H1 (cell line): Measurements from ENCODE around the gene KIZ. TPM values are rescaled to one million over a fixed set of nuclear protein-coding genes. Genes with fewer than 3 reads are reported as not detected.
A peak's percentile ranks its signal among the peaks of the same experiment; 100 is the strongest.

Experiments used
- CTCF ChIA-PET: fragments of 300-600 bp; sonication (Branson Sonifier 250); formaldehyde crosslinking; loops from one replicate; lab custom pipeline; 2021; ENCODE audit not compliant: partially characterized antibody; lab: Charles Lee
- POLR2A ChIA-PET: fragments of 300-600 bp; sonication (Branson Sonifier 250); formaldehyde crosslinking; loops from one replicate; lab custom pipeline; 2021; ENCODE audit warnings: inconsistent platforms; ENCODE audit not compliant: partially characterized antibody; lab: Charles Lee
- DNase-seq, 2 experiments: peaks; one replicate each; pipeline versions ENCODE4 v3.0.0 to v3.0.0-alpha.2; 2010 to 2022; ENCODE audit warnings: low spot score in 2 of 2, low read depth in 1 of 2, mixed read lengths in 1 of 2
- FAIRE-seq: peaks from 2 replicates; lab custom pipeline; 2011; peaks lifted over from hg19 to GRCh38; lab: Jason Lieb, UNC
- H2AFZ ChIP-seq: 2 replicates; pipeline ENCODE4 v1.8.1; 2012; ENCODE audit warnings: low read length, inconsistent platforms
- H2AK5ac ChIP-seq: 2 replicates; pipeline ENCODE4 v1.6.1; 2013; ENCODE audit warnings: low read depth, low read length
- H2BK120ac ChIP-seq: replicated peaks from 2 replicates; pipeline ENCODE3; 2013; ENCODE audit warnings: low read depth, low read length, inconsistent platforms
- H2BK12ac ChIP-seq: 2 replicates; pipeline ENCODE4 v1.6.1; 2013; ENCODE audit warnings: low read depth, low read length
- H2BK15ac ChIP-seq: 2 replicates; pipeline ENCODE4 v1.6.1; 2013; ENCODE audit warnings: low read length
- H2BK20ac ChIP-seq: 2 replicates; pipeline ENCODE4 v1.6.1; 2013; ENCODE audit warnings: low read length
- H2BK5ac ChIP-seq: 2 replicates; pipeline ENCODE4 v1.6.1; 2013; ENCODE audit warnings: low read depth, low read length
- H3K14ac ChIP-seq: 2 replicates; pipeline ENCODE4 v1.6.1; 2013; ENCODE audit warnings: inconsistent platforms; ENCODE audit not compliant: insufficient read length
- H3K18ac ChIP-seq: 2 replicates; pipeline ENCODE4 v1.6.1; 2013; ENCODE audit warnings: low read length; ENCODE audit errors: extremely low read depth
- H3K23ac ChIP-seq: 2 replicates; pipeline ENCODE4 v1.6.1; 2013; ENCODE audit warnings: inconsistent platforms; ENCODE audit not compliant: insufficient read length
- H3K23me2 ChIP-seq: 2 replicates; pipeline ENCODE4 v1.6.1; 2013; ENCODE audit warnings: low read depth, low read length
- H3K27ac ChIP-seq: 2 replicates; pipeline ENCODE4 v1.6.1; 2011; ENCODE audit warnings: low read depth, low read length, inconsistent platforms
- H3K27me3 ChIP-seq, 4 experiments: replicated peaks in 1 of 4; 1 replicate in 1 of 4; 2 replicates in 3 of 4; pipeline versions ENCODE4 v1.6.1 to v1.8.1; 2011 to 2013; ENCODE audit warnings: low read length in 3 of 4, mild to moderate bottlenecking in 3 of 4, inconsistent platforms in 2 of 4, mixed read lengths in 2 of 4, moderate library complexity in 1 of 4; ENCODE audit not compliant: control insufficient read depth in 3 of 4, insufficient read depth in 3 of 4; ENCODE audit errors: extremely low read depth in 1 of 4
- H3K36me3 ChIP-seq, 4 experiments: 2 replicates each; pipeline versions ENCODE4 v1.6.1 to v1.8.1; 2011 to 2013; ENCODE audit warnings: mild to moderate bottlenecking in 4 of 4, low read length in 3 of 4, moderate library complexity in 2 of 4, control low read depth in 1 of 4, inconsistent platforms in 1 of 4; ENCODE audit not compliant: insufficient read depth in 4 of 4, control insufficient read depth in 2 of 4
- H3K4ac ChIP-seq: replicated peaks from 2 replicates; pipeline ENCODE3; 2013; ENCODE audit warnings: low read length, low read depth, mixed read lengths, inconsistent platforms; ENCODE audit not compliant: insufficient read length
- H3K4me1 ChIP-seq, 4 experiments: replicated peaks in 1 of 4; 1 replicate in 1 of 4; 2 replicates in 3 of 4; pipeline versions ENCODE4 v1.6.1 to v1.8.1; 2011 to 2013; ENCODE audit warnings: low read length in 3 of 4, inconsistent platforms in 2 of 4, mixed read lengths in 1 of 4; ENCODE audit not compliant: insufficient read depth in 4 of 4, control insufficient read depth in 3 of 4
- H3K4me2 ChIP-seq, 2 experiments: 2 replicates each; pipeline versions ENCODE4 v1.6.1 to v1.8.1; 2011 to 2013; ENCODE audit warnings: low read depth in 2 of 2, low read length in 2 of 2, control low read depth in 1 of 2, inconsistent platforms in 1 of 2, mild to moderate bottlenecking in 1 of 2; ENCODE audit not compliant: insufficient read depth in 1 of 2
- H3K4me3 ChIP-seq, 4 experiments: fragments of 200-600, 300-600 bp in 1 of 4; sonication (generic), shearing (Covaris generic), sonication (Bioruptor Twin) in 1 of 4; 2 replicates each; pipeline versions ENCODE4 v1.5.1 to v1.8.1; 2011 to 2016; ENCODE audit warnings: low read length in 4 of 4, low read depth in 3 of 4, control low read depth in 2 of 4, inconsistent platforms in 2 of 4, mild to moderate bottlenecking in 2 of 4, mixed read lengths in 1 of 4, moderate library complexity in 1 of 4; ENCODE audit not compliant: insufficient read depth in 2 of 4; ENCODE audit errors: extremely low read depth in 1 of 4
- H3K56ac ChIP-seq: replicated peaks from 2 replicates; pipeline ENCODE3; 2013; ENCODE audit warnings: low read depth, mild to moderate bottlenecking, mixed read lengths, low read length, inconsistent platforms; ENCODE audit not compliant: insufficient read length
- H3K79me1 ChIP-seq: 2 replicates; pipeline ENCODE4 v1.6.1; 2013; ENCODE audit warnings: low read depth, low read length, control low read depth
- H3K79me2 ChIP-seq, 2 experiments: 2 replicates each; pipeline versions ENCODE4 v1.6.1 to v1.8.1; 2012 to 2013; ENCODE audit warnings: low read length in 2 of 2, mild to moderate bottlenecking in 2 of 2, inconsistent platforms in 1 of 2; ENCODE audit not compliant: insufficient read depth in 2 of 2, control insufficient read depth in 1 of 2
- H3K9ac ChIP-seq, 4 experiments: replicated peaks in 1 of 4; 1 replicate in 1 of 4; 2 replicates in 3 of 4; pipeline versions ENCODE4 v1.6.1 to v1.8.1; 2011 to 2013; ENCODE audit warnings: low read depth in 3 of 4, low read length in 3 of 4, control low read depth in 2 of 4, mild to moderate bottlenecking in 2 of 4, moderate library complexity in 2 of 4, inconsistent platforms in 1 of 4; ENCODE audit errors: extremely low read depth in 1 of 4
- H3K9me3 ChIP-seq, 2 experiments: 2 replicates each; pipeline versions ENCODE4 v1.6.1 to v1.8.1; 2012 to 2013; ENCODE audit warnings: mild to moderate bottlenecking in 2 of 2, moderate library complexity in 2 of 2, control low read depth in 1 of 2, inconsistent platforms in 1 of 2, low read depth in 1 of 2, low read length in 1 of 2, mixed read lengths in 1 of 2; ENCODE audit not compliant: insufficient read depth in 2 of 2
- H4K20me1 ChIP-seq, 2 experiments: replicated peaks in 1 of 2; 2 replicates each; pipeline versions ENCODE3 to v1.8.1; 2011 to 2013; ENCODE audit warnings: inconsistent platforms in 2 of 2, low read length in 2 of 2, mild to moderate bottlenecking in 1 of 2; ENCODE audit not compliant: insufficient read depth in 2 of 2, control insufficient read depth in 1 of 2
- H4K5ac ChIP-seq: 2 replicates; pipeline ENCODE4 v1.6.1; 2013; ENCODE audit warnings: low read length, low read depth, mixed read lengths, inconsistent platforms; ENCODE audit not compliant: insufficient read length
- H4K8ac ChIP-seq: 2 replicates; pipeline ENCODE4 v1.8.0; 2013; ENCODE audit warnings: mild to moderate bottlenecking, moderate library complexity, low read length, inconsistent platforms; ENCODE audit not compliant: insufficient read depth; ENCODE audit errors: extremely low read depth
- H4K91ac ChIP-seq: replicated peaks from 2 replicates; pipeline ENCODE3; 2013; ENCODE audit warnings: low read length, mixed read lengths, inconsistent platforms; ENCODE audit not compliant: insufficient read length
- NANOG ChIP-seq: IDR thresholded peaks from 2 replicates; pipeline ENCODE4 v1.6.1; 2011; ENCODE audit warnings: low read length, low read depth, mild to moderate bottlenecking, inconsistent platforms; ENCODE audit not compliant: insufficient read depth, poor library complexity, severe bottlenecking
- NRF1 ChIP-seq: IDR thresholded peaks from 2 replicates; pipeline ENCODE4 v1.6.1; 2011; ENCODE audit warnings: mild to moderate bottlenecking, low read depth, low read length, improper control_type of control experiment
- POLR2A ChIP-seq, 2 experiments: IDR thresholded peaks; 1 replicate in 1 of 2; 2 replicates in 1 of 2; pipeline ENCODE4 v1.6.1; 2011; ENCODE audit warnings: low read depth in 2 of 2, low read length in 2 of 2, mild to moderate bottlenecking in 2 of 2; ENCODE audit errors: control extremely low read depth in 1 of 2
- SIN3A ChIP-seq, 2 experiments: IDR thresholded peaks in 1 of 2; conservative IDR thresholded peaks in 1 of 2; 2 replicates each; pipeline ENCODE4 v1.6.1; 2011 to 2012; ENCODE audit warnings: low read length in 2 of 2, improper control_type of control experiment in 1 of 2, low read depth in 1 of 2, mild to moderate bottlenecking in 1 of 2
- WGBS, 2 experiments: shearing (Covaris generic) in 1 of 2; methylation state at CpG; one replicate each; pipeline versions ENCODE4 v1.1.6 to v1.1.7; 2013 to 2015; ENCODE audit warnings: low lambda C conversion rate in 2 of 2, mixed read lengths in 2 of 2, inconsistent platforms in 1 of 2, low coverage in 1 of 2, missing lambda C conversion rate in 1 of 2; ENCODE audit not compliant: insufficient replicate concordance in 2 of 2, insufficient coverage in 1 of 2, insufficient read length in 1 of 2; ENCODE audit errors: extremely low coverage in 1 of 2, missing lambda C conversion rate in 1 of 2; 5-methylcytosine and 5-hydroxymethylcytosine counted together
- polyA plus RNA-seq, 7 experiments: library from polyadenylated mRNA; depleted of rRNA in 3 of 7; stranded (reverse) in 5 of 7; unstranded in 2 of 7; fragments of >200 nt in 5 of 7; fragments of 200-250 nt in 2 of 7; gene quantifications; 1 replicate in 5 of 7; 2 replicates in 1 of 7; 4 replicates in 1 of 7; pipeline versions ENCODE4 v1.2.1 to v1.2.3, GENCODE V29; 2011 to 2013; ENCODE audit warnings: missing spikeins in 2 of 7, mixed read lengths in 2 of 7
- total RNA-seq: library from RNA; stranded (reverse); fragmentation: NEBNext Ultra II Directional; extraction: Animal tissue kit (Norgen Biotek cat#: 25700); gene quantifications from 2 replicates; pipeline ENCODE4 v1.2.1, GENCODE V29; 2021

Gene KIZ
- total and polyA plus RNA-seq, 2 of the 8 experiments (the other 6 are each of a cell fraction or from before 2014, with no cell fraction given): 13.0 to 51.7 TPM

GRCh38 chr20:21154692-21155091, 28.8 kb downstream of the KIZ start:
- no peak overlapping the region for H3K23ac ChIP-seq
- no peak overlapping the region for H3K56ac ChIP-seq
- H2BK12ac ChIP-seq: no peak overlapping the region
- H3K9ac ChIP-seq: peak overlapping the region in 1 of 4 experiments; percentile 34; a peak in 1 of 7 replicates
- no peak overlapping the region for H4K8ac ChIP-seq
- no peak for DNase-seq
- H3K14ac ChIP-seq: no peak overlapping the region
- H3K27me3 ChIP-seq: peaks cover 0 to 1% (median 0%) of the 10 kb centered on the region in 4 experiments; a peak in 1 of 7 replicates
- H3K79me1 ChIP-seq: no peaks in the 10 kb centered on the region
- H4K5ac ChIP-seq: no peak overlapping the region
- H2BK5ac ChIP-seq: no peak overlapping the region
- no peaks in the 10 kb centered on the region for H4K20me1 ChIP-seq
- no peak overlapping the region for H4K91ac ChIP-seq
- H3K4me2 ChIP-seq: no peak overlapping the region
- no peak overlapping the region for H3K18ac ChIP-seq
- no peak overlapping the region for H2BK120ac ChIP-seq
- TF ChIP-seq POLR2A (IDR thresholded peaks at IDR 0.05; ENCODE audit: control extremely low read depth in 1 of 2, low read depth in 2 of 2, low read length in 2 of 2): no peak
- TF ChIP-seq SIN3A (conservative IDR thresholded peaks at IDR 0.05 in 1 of 2, IDR thresholded peaks at IDR 0.05 in 1 of 2; ENCODE audit: low read depth in 1 of 2, low read length in 2 of 2): no peak
- no peak for TF ChIP-seq NANOG
- no peak for TF ChIP-seq NRF1
- no peaks in the 10 kb centered on the region for H3K79me2 ChIP-seq
- no peaks in the 10 kb centered on the region for H3K9me3 ChIP-seq
- FAIRE-seq: no peak
- H3K4ac ChIP-seq: no peak overlapping the region
- no peak overlapping the region for H2AFZ ChIP-seq
- POLR2A ChIA-PET: interaction anchor here (1.1 kb wide), 1 partner anchor 13 kb away, joined by 3 read pairs; no protein-coding TSS in a partner anchor
- no peak overlapping the region for H3K4me3 ChIP-seq
- H2BK20ac ChIP-seq: no peak overlapping the region
- 47% methylated on average over 2 of the region's 2 CpGs; no CpG with 5 or more reads in 1 of the 2 experiments for WGBS, 2 experiments
- peaks cover 0 to 3% (median 0%) of the 10 kb centered on the region in 4 experiments; a peak in 1 of 7 replicates for H3K4me1 ChIP-seq
- H3K36me3 ChIP-seq: peaks cover 0 to 5% (median 0%) of the 10 kb centered on the region in 4 experiments; a peak in 1 of 8 replicates
- CTCF ChIA-PET: no interaction called here
- no peak overlapping the region for H3K27ac ChIP-seq
- no peaks in the 10 kb centered on the region for H3K23me2 ChIP-seq
- no peak overlapping the region for H2AK5ac ChIP-seq
- no peak overlapping the region for H2BK15ac ChIP-seq
